B cell (primary cell): ENCODE data around the gene KIFBP. TPM values are rescaled to one million over a fixed set of nuclear protein-coding genes. Genes with fewer than 3 reads are reported as not detected.
A peak's percentile ranks its signal among the peaks of the same experiment; 100 is the strongest.

Experiments
- ATAC-seq: fragments of 200-7000 bp; cut with Tn5 transposase; one replicate; pipeline ENCODE4 v1.10.0; 2021; ENCODE audit warnings: low read depth, mild to moderate bottlenecking, moderate number of reproducible peaks, moderate library complexity
- CTCF ChIA-PET: fragments of 350-600 bp; sonication (Branson Sonifier 250); formaldehyde crosslinking; loops from one replicate; lab custom pipeline; 2021; ENCODE audit warnings: antibody characterized with exemption, inconsistent platforms; lab: Charles Lee
- POLR2A ChIA-PET: fragments of 350-600 bp; sonication (Branson Sonifier 250); formaldehyde crosslinking; loops from one replicate; lab custom pipeline; 2021; ENCODE audit warnings: antibody characterized with exemption; lab: Charles Lee
- DNase-seq: peaks from one replicate; pipeline ENCODE4 v3.0.0; 2013
- H2AFZ ChIP-seq: 2 replicates; pipeline ENCODE4 v1.6.1; 2012; ENCODE audit warnings: mild to moderate bottlenecking, low read depth, low read length; ENCODE audit not compliant: insufficient read depth, poor library complexity, severe bottlenecking
- H3K27ac ChIP-seq, 2 donors: 1 replicate in 1 of 2; 2 replicates in 1 of 2; pipeline ENCODE4 v1.5.1; 2012 to 2013; ENCODE audit warnings: low read length in 2 of 2, mild to moderate bottlenecking in 2 of 2, moderate library complexity in 1 of 2
- H3K27me3 ChIP-seq, 4 experiments: fragments of 200-600 bp in 1 of 4; sonication (generic) in 1 of 4; replicated peaks in 1 of 4; 1 replicate in 2 of 4; 2 replicates in 2 of 4; pipeline versions ENCODE4 v1.6.1 to v1.7.0; 2013 to 2016; ENCODE audit warnings: low read length in 3 of 4, mild to moderate bottlenecking in 2 of 4, mixed read lengths in 1 of 4, moderate library complexity in 1 of 4; ENCODE audit not compliant: insufficient read depth in 4 of 4, control insufficient read depth in 3 of 4; ENCODE audit errors: control extremely low read depth in 1 of 4
- H3K36me3 ChIP-seq, 2 experiments: replicated peaks in 1 of 2; 1 replicate in 1 of 2; 2 replicates in 1 of 2; pipeline versions ENCODE4 v1.6.1 to v1.7.1; 2013; ENCODE audit warnings: low read length in 1 of 2; ENCODE audit not compliant: insufficient read depth in 2 of 2, control insufficient read depth in 1 of 2; ENCODE audit errors: control extremely low read depth in 1 of 2, extremely low read depth in 1 of 2
- H3K4me1 ChIP-seq, 2 donors: fragments of 200-600 bp in 1 of 2; sonication (generic) in 1 of 2; 1 replicate in 1 of 2; 2 replicates in 1 of 2; pipeline versions ENCODE4 v1.5.1 to v1.6.1; 2013 to 2017; ENCODE audit warnings: low read length in 2 of 2; ENCODE audit not compliant: control insufficient read depth in 2 of 2, insufficient read depth in 2 of 2
- H3K4me2 ChIP-seq: replicated peaks from 2 replicates; pipeline ENCODE3; 2012; ENCODE audit warnings: mild to moderate bottlenecking, low read depth, low read length; ENCODE audit not compliant: poor library complexity, severe bottlenecking
- H3K4me3 ChIP-seq, 5 experiments: fragments of 200-600 bp in 1 of 5; sonication (generic) in 1 of 5; 1 replicate in 3 of 5; 2 replicates in 2 of 5; pipeline versions ENCODE4 v1.5.1 to v1.7.0; 2011 to 2016; ENCODE audit warnings: low read length in 4 of 5, mild to moderate bottlenecking in 4 of 5, low read depth in 2 of 5, control low read depth in 1 of 5, moderate library complexity in 1 of 5; ENCODE audit not compliant: insufficient read depth in 1 of 5; ENCODE audit errors: control extremely low read depth in 1 of 5, extremely low read depth in 1 of 5
- H3K79me2 ChIP-seq: fragments of 200-600 bp; sonication (generic); one replicate; pipeline ENCODE4 v1.6.0; 2016; ENCODE audit warnings: low read length; ENCODE audit not compliant: control insufficient read depth, insufficient read depth
- H3K9ac ChIP-seq: fragments of 200-600 bp; sonication (generic); 2 replicates; pipeline ENCODE4 v1.6.1; 2017; ENCODE audit warnings: mild to moderate bottlenecking, low read length, moderate library complexity
- H3K9me3 ChIP-seq, 3 donors: one replicate each; pipeline versions ENCODE4 v1.6.1 to v1.7.1; 2013; ENCODE audit warnings: low read length in 2 of 3; ENCODE audit not compliant: control insufficient read depth in 2 of 3, insufficient read depth in 1 of 3; ENCODE audit errors: control extremely low read depth in 1 of 3
- H4K20me1 ChIP-seq: 2 replicates; pipeline ENCODE4 v1.6.0; 2012; ENCODE audit warnings: mild to moderate bottlenecking, low read length; ENCODE audit not compliant: insufficient read depth, control insufficient read depth, poor library complexity, severe bottlenecking
- H3K27ac Mint-ChIP-seq: one replicate; pipeline ENCODE4 v1.8.0; 2021; ENCODE audit warnings: mixed read lengths
- H3K27me3 Mint-ChIP-seq: one replicate; pipeline ENCODE4 v1.8.0; 2021; ENCODE audit warnings: mixed read lengths
- H3K4me1 Mint-ChIP-seq: one replicate; pipeline ENCODE4 v1.8.0; 2021; ENCODE audit warnings: mixed read lengths
- H3K4me3 Mint-ChIP-seq: one replicate; pipeline ENCODE4 v1.8.0; 2021; ENCODE audit warnings: mixed read lengths
- H3K9me3 Mint-ChIP-seq: one replicate; pipeline ENCODE4 v1.8.0; 2022; ENCODE audit warnings: mixed read lengths; ENCODE audit not compliant: insufficient read depth
- EZH2 ChIP-seq: IDR thresholded peaks from 2 replicates; pipeline ENCODE4 v1.6.1; 2012; ENCODE audit warnings: borderline replicate concordance, low read depth, mild to moderate bottlenecking, moderate library complexity, low read length; ENCODE audit not compliant: insufficient read depth, poor library complexity, severe bottlenecking
- WGBS: methylation state at CpG from one replicate; pipeline ENCODE4 v1.1.5; 2013; ENCODE audit warnings: missing lambda C conversion rate; ENCODE audit not compliant: insufficient coverage; 5-methylcytosine and 5-hydroxymethylcytosine counted together
- intact Hi-C: fragments of 100-400 bp; cut with micrococcal nuclease; formaldehyde crosslinking; loops from one replicate; pipeline ENCODE4 v1.10.0; 2022
- polyA plus RNA-seq: library from polyadenylated mRNA; depleted of rRNA; stranded (reverse); fragments of >200 nt; gene quantifications from 2 replicates; pipeline ENCODE4 v1.2.3, GENCODE V29; 2012
- total RNA-seq, 2 donors: library from RNA; stranded (reverse); fragments of 120-200 nt in 1 of 2; gene quantifications; 1 replicate in 1 of 2; 2 replicates in 1 of 2; pipeline versions ENCODE4 v1.2.3 to v1.2.4, GENCODE V29; 2013 to 2022
- TF ChIP-seq, protein P1 (sequence below): fragments of 200-600 bp; IDR thresholded peaks from one replicate; pipeline ENCODE4 v1.8.0; 2022; ENCODE audit warnings: antibody characterized with exemption, mild to moderate bottlenecking

Gene KIFBP
- total and polyA plus RNA-seq, 2 donors (not counting 1 experiment from before 2014, with no cell fraction given), result 5.2 to 13.5 TPM

DNA sequence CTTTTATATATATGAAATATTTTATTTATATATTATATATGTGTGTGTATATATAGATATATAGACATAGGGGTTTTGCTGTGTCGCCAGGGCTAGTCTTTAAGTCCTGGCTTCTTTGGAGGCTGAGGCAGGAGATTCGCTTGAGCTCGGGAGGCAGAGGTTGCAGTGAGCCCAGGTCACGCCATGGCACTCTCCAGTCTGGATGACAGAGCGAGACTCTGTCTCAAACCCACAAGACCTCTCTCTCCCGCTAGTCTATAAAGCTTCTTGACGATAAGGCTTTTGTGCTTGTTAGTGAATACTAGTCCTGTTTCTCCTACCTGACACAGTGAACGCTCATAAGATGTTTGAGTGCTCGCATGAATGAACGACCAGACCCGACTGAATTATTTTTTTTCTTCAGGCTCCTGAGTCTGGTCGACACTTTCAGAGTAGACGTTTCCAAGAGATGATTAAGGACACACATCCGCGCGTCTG lies 33.2 kb upstream of the KIFBP start:
- Mint-ChIP-seq H3K27me3 (no peaks in the 10 kb centered on the region), H3K4me1 (peaks cover 34% of the 10 kb centered on the region), H3K27ac (peak overlapping the region; percentile 95), H3K9me3 (no peaks in the 10 kb centered on the region), H3K4me3 (peak overlapping the region; percentile 94)
- peaks cover 15% of the 10 kb centered on the region for H4K20me1 ChIP-seq
- H3K9ac ChIP-seq, result peak overlapping the region; percentile 99
- H3K9me3 ChIP-seq, result no peaks in the 10 kb centered on the region
- peak overlapping the region; percentile 92 to 99 (median 95) for H3K4me3 ChIP-seq
- CTCF ChIA-PET, result interaction anchor here (0.6 to 3.1 kb wide), 13 partner anchors 13 to 452 kb away, joined by 3 to 47 read pairs (median 3); no protein-coding TSS in a partner anchor
- peak overlapping the region; percentile 87 for H3K4me2 ChIP-seq
- H3K36me3 ChIP-seq, result peaks cover 0 to 12% of the 10 kb centered on the region in 2 experiments
- peak overlapping the region; percentile 97 to 99 for H3K27ac ChIP-seq
- TF ChIP-seq, protein P1, sequence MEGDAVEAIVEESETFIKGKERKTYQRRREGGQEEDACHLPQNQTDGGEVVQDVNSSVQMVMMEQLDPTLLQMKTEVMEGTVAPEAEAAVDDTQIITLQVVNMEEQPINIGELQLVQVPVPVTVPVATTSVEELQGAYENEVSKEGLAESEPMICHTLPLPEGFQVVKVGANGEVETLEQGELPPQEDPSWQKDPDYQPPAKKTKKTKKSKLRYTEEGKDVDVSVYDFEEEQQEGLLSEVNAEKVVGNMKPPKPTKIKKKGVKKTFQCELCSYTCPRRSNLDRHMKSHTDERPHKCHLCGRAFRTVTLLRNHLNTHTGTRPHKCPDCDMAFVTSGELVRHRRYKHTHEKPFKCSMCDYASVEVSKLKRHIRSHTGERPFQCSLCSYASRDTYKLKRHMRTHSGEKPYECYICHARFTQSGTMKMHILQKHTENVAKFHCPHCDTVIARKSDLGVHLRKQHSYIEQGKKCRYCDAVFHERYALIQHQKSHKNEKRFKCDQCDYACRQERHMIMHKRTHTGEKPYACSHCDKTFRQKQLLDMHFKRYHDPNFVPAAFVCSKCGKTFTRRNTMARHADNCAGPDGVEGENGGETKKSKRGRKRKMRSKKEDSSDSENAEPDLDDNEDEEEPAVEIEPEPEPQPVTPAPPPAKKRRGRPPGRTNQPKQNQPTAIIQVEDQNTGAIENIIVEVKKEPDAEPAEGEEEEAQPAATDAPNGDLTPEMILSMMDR, result no peak
- no peak for TF ChIP-seq EZH2
- 2% methylated on average over 11 of the region's 16 CpGs for WGBS
- H2AFZ ChIP-seq, result peak overlapping the region; percentile 90
- H3K4me1 ChIP-seq, result peaks cover 7 to 32% of the 10 kb centered on the region in 2 donors
- peaks cover 48% of the 10 kb centered on the region for H3K79me2 ChIP-seq
- ATAC-seq (peak; percentile 3), DNase-seq (no peak)
- POLR2A ChIA-PET, result interaction anchor here (1.0 to 3.1 kb wide), 3 partner anchors 55 to 624 kb away, joined by 3 to 11 read pairs (median 7); partner anchors contain the start of genes DDX50 and HNRNPH3
- no peaks in the 10 kb centered on the region for H3K27me3 ChIP-seq
- intact Hi-C loops, result loop anchor here (1.0 to 10.0 kb wide), 5 partner anchors 134 to 878 kb away; partner anchors contain the start of genes HERC4 and RUFY2
